ENCODE measurements around the gene PPM1E.
"Not testable (repeated sequence)": the region's sequence is repeated elsewhere in the genome, so short reads cannot be mapped to it uniquely, and the experiment has no call there.

The PPM1E gene

DNA sequence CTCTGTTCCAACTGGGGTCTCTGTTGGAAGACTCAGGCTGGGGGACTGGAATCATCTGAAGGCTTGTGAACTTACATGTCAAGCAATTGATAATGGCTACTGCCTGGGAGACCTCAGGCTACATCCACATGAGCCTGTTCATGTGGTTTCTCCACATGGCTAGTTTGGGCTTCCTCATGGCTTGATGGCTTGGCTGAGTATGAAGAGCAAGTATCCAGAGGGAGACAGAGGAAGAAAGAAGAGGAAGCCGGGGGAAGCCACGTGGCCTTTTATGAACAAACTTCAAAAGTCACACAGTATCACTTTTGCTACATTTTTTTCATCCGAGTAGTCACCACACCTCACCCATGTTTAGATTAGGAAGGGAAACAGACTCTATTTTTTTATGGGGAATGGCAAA, 192.2 kb downstream of the PPM1E start:
- Mint-ChIP-seq H3K27me3 (ENCODE audit: low read depth, poor library complexity) (no peaks in the 10 kb centered on the region), H3K27ac (no peak overlapping the region), H3K9me3 (peaks cover 53% of the 10 kb centered on the region)

DNA sequence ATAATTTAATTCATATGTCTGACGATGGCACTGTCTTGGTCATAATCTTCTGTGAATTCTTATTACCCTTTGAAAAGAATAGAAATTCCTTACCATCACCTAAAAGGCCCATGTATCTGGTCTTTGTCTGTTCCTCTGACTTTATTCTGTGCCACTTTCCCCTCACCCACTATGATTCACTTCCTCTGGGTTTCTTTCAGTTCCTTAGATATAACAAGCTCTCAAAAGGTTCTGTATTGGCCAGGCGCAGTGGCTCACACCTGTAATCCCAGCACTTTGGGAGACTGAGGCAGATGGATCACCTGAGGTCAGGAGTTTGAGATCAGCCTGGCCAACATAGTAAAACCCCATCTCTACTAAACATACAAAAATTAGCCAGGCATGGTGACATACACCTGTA, 198.7 kb downstream of the PPM1E start:
- H3K27me3 Mint-ChIP-seq (ENCODE audit: low read depth, poor library complexity); H3K27ac Mint-ChIP-seq; H3K4me1 Mint-ChIP-seq; DNase-seq; H3K4me3 Mint-ChIP-seq: not testable (repeated sequence)
- peaks cover 45% of the 10 kb centered on the region for H3K9me3 Mint-ChIP-seq
- peaks cover 21% of the 10 kb centered on the region for H3K36me3 Mint-ChIP-seq (ENCODE audit: low read depth)

More for the DNA sequence above, 192.2 kb downstream of the PPM1E start:
- TF ChIP-seq, protein P1, sequence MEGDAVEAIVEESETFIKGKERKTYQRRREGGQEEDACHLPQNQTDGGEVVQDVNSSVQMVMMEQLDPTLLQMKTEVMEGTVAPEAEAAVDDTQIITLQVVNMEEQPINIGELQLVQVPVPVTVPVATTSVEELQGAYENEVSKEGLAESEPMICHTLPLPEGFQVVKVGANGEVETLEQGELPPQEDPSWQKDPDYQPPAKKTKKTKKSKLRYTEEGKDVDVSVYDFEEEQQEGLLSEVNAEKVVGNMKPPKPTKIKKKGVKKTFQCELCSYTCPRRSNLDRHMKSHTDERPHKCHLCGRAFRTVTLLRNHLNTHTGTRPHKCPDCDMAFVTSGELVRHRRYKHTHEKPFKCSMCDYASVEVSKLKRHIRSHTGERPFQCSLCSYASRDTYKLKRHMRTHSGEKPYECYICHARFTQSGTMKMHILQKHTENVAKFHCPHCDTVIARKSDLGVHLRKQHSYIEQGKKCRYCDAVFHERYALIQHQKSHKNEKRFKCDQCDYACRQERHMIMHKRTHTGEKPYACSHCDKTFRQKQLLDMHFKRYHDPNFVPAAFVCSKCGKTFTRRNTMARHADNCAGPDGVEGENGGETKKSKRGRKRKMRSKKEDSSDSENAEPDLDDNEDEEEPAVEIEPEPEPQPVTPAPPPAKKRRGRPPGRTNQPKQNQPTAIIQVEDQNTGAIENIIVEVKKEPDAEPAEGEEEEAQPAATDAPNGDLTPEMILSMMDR (IDR thresholded peaks at IDR 0.05), result no peak
- no peaks in the 10 kb centered on the region for H3K4me1 Mint-ChIP-seq
- no peak for DNase-seq
- H3K36me3 Mint-ChIP-seq (ENCODE audit: low read depth), result peaks cover 25% of the 10 kb centered on the region
- no peak overlapping the region for H3K4me3 Mint-ChIP-seq

DNA sequence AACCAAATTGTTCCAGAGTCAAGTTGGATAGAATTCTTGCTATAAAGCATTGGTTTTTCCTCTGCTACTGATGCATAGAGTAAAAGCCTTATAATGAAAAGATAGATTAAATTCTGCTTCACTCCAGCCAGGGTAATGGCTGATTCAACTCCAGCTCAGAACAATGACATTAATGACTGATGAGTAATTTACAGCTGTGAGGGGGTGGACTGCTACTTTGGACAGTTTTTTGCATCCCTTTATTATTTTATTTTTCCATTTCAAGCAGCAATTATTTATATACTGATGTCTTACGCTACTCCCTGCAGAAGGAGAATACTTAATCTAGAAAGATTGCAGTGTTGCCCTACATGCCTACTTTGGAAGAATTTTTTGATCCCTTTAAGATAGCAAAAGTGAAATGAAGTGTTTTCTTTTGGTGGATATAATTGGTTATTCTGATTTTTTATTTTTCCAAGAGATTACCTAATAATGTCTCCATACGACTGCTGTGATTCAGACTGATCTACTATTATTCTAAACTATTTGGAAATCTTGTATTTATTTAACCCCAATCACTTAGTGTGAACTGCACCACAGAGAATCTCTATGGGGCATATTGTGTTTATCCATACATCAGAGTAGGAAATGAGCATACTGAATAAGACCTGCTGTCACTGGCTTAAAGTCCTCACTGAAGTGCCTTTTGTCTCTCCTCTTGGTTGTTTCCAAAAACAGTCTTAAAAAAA, 201.5 kb downstream of the PPM1E start:
- H3K4me1 Mint-ChIP-seq, result no peaks in the 10 kb centered on the region
- no peak for DNase-seq
- H3K36me3 Mint-ChIP-seq (ENCODE audit: low read depth), result peaks cover 5% of the 10 kb centered on the region
- no peak overlapping the region for H3K27ac Mint-ChIP-seq
- no peaks in the 10 kb centered on the region for H3K27me3 Mint-ChIP-seq (ENCODE audit: low read depth, poor library complexity)
- H3K4me3 Mint-ChIP-seq, result no peak overlapping the region
- H3K9me3 Mint-ChIP-seq, result peaks cover 18% of the 10 kb centered on the region
- TF ChIP-seq, protein P1 (IDR thresholded peaks at IDR 0.05), result no peak

DNA sequence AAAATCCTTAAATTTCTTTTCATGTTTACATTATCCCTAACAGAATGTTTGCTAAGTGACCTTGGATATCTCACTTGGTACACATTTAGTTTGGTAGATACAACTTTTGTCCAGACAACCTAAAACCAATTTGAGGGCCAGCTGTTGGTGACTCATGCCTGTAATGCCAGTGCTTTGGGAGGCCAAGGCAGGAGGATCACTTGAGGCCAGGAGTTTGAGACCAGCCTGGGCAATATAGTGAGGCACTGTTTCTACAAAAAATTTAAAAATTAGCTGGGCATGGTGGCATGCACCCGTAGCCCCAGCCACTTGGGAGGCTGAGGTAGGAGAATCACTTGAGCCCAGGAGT, 202.0 kb downstream of the PPM1E start:
- DNase-seq; H3K4me3 Mint-ChIP-seq; H3K27me3 Mint-ChIP-seq (ENCODE audit: low read depth, poor library complexity); H3K36me3 Mint-ChIP-seq (ENCODE audit: low read depth); H3K27ac Mint-ChIP-seq; H3K4me1 Mint-ChIP-seq: not testable (repeated sequence)
- H3K9me3 Mint-ChIP-seq, result peaks cover 14% of the 10 kb centered on the region

DNA sequence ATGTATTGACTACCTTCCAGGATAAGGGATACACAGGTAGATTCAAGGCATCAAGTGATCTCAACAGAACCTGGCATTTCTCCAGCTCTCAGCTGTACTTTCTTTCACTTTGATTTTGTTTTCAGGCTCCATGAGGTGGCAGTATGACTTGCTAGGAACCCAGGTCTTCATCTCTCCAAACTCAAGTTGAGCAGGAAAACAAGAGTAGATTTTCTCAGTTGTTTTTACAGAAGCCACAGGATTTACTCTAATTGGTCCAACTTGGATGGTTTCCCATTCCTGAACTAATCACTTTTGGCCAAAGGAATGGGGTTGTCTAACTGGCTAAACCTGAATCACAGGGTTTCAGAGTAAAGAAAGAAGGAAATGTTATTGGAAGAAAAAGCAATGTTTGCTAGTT, 204.4 kb downstream of the PPM1E start:
- no peaks in the 10 kb centered on the region for H3K9me3 Mint-ChIP-seq
- H3K4me3 Mint-ChIP-seq, result no peak overlapping the region
- peaks cover 5% of the 10 kb centered on the region for H3K36me3 Mint-ChIP-seq (ENCODE audit: low read depth)
- no peak for DNase-seq
- TF ChIP-seq, protein P1 (IDR thresholded peaks at IDR 0.05), result no peak
- no peaks in the 10 kb centered on the region for H3K4me1 Mint-ChIP-seq
- H3K27ac Mint-ChIP-seq, result no peak overlapping the region
- H3K27me3 Mint-ChIP-seq (ENCODE audit: low read depth, poor library complexity), result no peaks in the 10 kb centered on the region

DNA sequence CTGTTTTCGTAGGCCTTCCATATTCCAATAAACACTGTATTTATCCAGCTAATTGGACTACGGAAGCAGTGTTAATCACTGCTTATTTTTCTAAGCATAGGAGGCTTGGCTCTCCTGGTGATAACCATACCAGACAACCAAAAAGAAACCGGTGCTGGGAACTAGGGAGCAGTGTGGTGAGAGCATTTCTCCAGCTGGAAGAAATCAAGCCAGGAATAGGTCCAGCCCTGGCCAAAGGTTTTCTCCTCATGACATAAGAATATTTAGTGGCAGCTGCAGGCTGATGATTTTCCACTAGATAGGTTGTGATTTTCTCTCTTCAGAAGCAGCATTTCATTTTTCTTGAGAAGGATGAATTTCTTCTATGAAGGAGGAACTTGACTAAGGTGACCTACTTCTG, 209.6 kb downstream of the PPM1E start:
- Mint-ChIP-seq H3K9me3 (no peaks in the 10 kb centered on the region), H3K27me3 (ENCODE audit: low read depth, poor library complexity) (no peaks in the 10 kb centered on the region), H3K36me3 (ENCODE audit: low read depth) (no peaks in the 10 kb centered on the region), H3K4me3 (no peak overlapping the region), H3K27ac (no peak overlapping the region), H3K4me1 (peaks cover 27% of the 10 kb centered on the region)
- TF ChIP-seq, protein P1 (IDR thresholded peaks at IDR 0.05), result no peak
- no peak for DNase-seq

DNA sequence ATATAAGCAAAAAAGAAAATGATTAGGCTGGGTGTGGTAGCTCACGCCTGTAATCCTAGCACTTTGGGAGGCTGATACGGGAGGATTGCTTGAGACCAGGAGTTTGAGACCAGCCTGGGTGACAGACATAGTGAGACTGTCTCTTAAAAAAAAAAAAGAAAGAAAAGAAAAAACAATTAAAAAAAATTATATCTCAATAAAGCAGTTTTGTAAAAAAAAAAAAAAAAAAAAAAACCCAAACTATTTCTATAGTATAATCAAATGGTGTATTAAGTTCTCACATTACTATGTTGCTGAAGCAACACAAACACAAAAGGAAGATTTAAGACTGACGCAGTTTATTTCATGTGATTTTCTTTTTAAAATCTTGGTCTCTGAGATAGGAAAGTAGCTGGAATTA, 210.6 kb downstream of the PPM1E start:
- no peak overlapping the region for H3K4me3 Mint-ChIP-seq
- TF ChIP-seq, protein P1 (IDR thresholded peaks at IDR 0.05), result no peak
- H3K4me1 Mint-ChIP-seq, result peaks cover 36% of the 10 kb centered on the region
- H3K36me3 Mint-ChIP-seq (ENCODE audit: low read depth), result no peaks in the 10 kb centered on the region
- no peaks in the 10 kb centered on the region for H3K9me3 Mint-ChIP-seq
- no peaks in the 10 kb centered on the region for H3K27me3 Mint-ChIP-seq (ENCODE audit: low read depth, poor library complexity)
- DNase-seq, result no peak
- no peak overlapping the region for H3K27ac Mint-ChIP-seq

All from nephron progenitor cell (in vitro differentiated cells).